K562 (cell line): ENCODE measurements around the gene NEK5. TPM values are rescaled to one million over a fixed set of nuclear protein-coding genes. Genes with fewer than 3 reads are reported as not detected.

Experiments used
- ATAC-seq: fragments of 200-7000 bp; cut with Tn5 transposase; 3 replicates; pipeline ENCODE4 v1.9.1; 2020; ENCODE audit warnings: moderate library complexity
- BruUV-seq: library from RNA; stranded (reverse); fragments of 400-500 nt; replicated peaks from 2 replicates; lab custom pipeline; 2021; lab: Mats Ljungman, UMichigan
- CTCF ChIA-PET: fragments of 300-600 bp; formaldehyde crosslinking; extraction: SDS; loops from one replicate; lab custom pipeline; 2021; ENCODE audit warnings: low intra/inter-chr PET ratio; lab: Yijun Ruan, JAX
- POLR2A ChIA-PET: fragments of 300-600, 350-650 bp; sonication (Branson Sonifier 250); formaldehyde crosslinking; extraction: SDS; loops from one replicate; lab custom pipeline; 2021; ENCODE audit warnings: antibody characterized with exemption, inconsistent platforms; lab: Yijun Ruan, JAX
- DNase-seq, 4 experiments: peaks; one replicate each; pipeline versions ENCODE4 v3.0.0 to v3.0.0-alpha.2; 2011 to 2018; ENCODE audit warnings: low spot score in 3 of 4, mixed read lengths in 3 of 4; ENCODE audit errors: extremely low read depth in 1 of 4
- FAIRE-seq: peaks from 2 replicates; lab custom pipeline; 2011; peaks lifted over from hg19 to GRCh38; lab: Jason Lieb, UNC
- H2AFZ ChIP-seq: 2 replicates; pipeline ENCODE4 v1.6.0; 2011; ENCODE audit warnings: low read depth, low read length, control low read depth, inconsistent platforms
- H3K27ac ChIP-seq: fragments of 200-600 bp; 3 replicates; pipeline ENCODE4 v1.8.0; 2011; ENCODE audit warnings: low read depth, mild to moderate bottlenecking, control low read depth, inconsistent platforms, low read length, moderate library complexity, mixed read lengths; ENCODE audit errors: extremely low read depth
- H3K27me3 ChIP-seq, 2 experiments: fragments of 300-600 bp in 1 of 2; 2 replicates in 1 of 2; 3 replicates in 1 of 2; pipeline versions ENCODE4 v1.6.0 to v1.8.0; 2011; ENCODE audit warnings: inconsistent platforms in 2 of 2, low read length in 2 of 2, mild to moderate bottlenecking in 1 of 2, mixed read lengths in 1 of 2, moderate library complexity in 1 of 2; ENCODE audit not compliant: control insufficient read depth in 2 of 2, insufficient read depth in 2 of 2
- H3K36me3 ChIP-seq: fragments of 300-600 bp; 3 replicates; pipeline ENCODE4 v1.8.0; 2011; ENCODE audit warnings: mild to moderate bottlenecking, low read length, inconsistent platforms; ENCODE audit not compliant: control insufficient read depth, insufficient read depth
- H3K4me1 ChIP-seq, 2 experiments: fragments of 200-600 bp in 1 of 2; replicated peaks in 1 of 2; 2 replicates in 1 of 2; 3 replicates in 1 of 2; pipeline versions ENCODE4 v1.5.1 to v1.8.0; 2011; ENCODE audit warnings: inconsistent platforms in 2 of 2, low read length in 2 of 2, mild to moderate bottlenecking in 1 of 2, mixed read lengths in 1 of 2, moderate library complexity in 1 of 2; ENCODE audit not compliant: control insufficient read depth in 2 of 2, insufficient read depth in 2 of 2
- H3K4me2 ChIP-seq: 2 replicates; pipeline ENCODE4 v1.6.1; 2011; ENCODE audit warnings: low read length, control low read depth, inconsistent platforms, mixed read lengths; ENCODE audit not compliant: insufficient read depth
- H3K4me3 ChIP-seq: fragments of 200-600 bp; sonication (generic), shearing (Covaris generic); 2 replicates; pipeline ENCODE4 v1.5.1; 2016; ENCODE audit warnings: control low read depth, inconsistent platforms
- H3K79me2 ChIP-seq: fragments of 200-600 bp; 3 replicates; pipeline ENCODE4 v1.8.0; 2011; ENCODE audit warnings: low read length, inconsistent platforms; ENCODE audit not compliant: control insufficient read depth, insufficient read depth
- H3K9ac ChIP-seq, 2 experiments: 2 replicates each; pipeline versions ENCODE4 v1.6.0 to v1.6.1; 2011; ENCODE audit warnings: low read depth in 2 of 2, low read length in 2 of 2, control low read depth in 1 of 2, inconsistent platforms in 1 of 2, mild to moderate bottlenecking in 1 of 2, mixed read lengths in 1 of 2; ENCODE audit not compliant: insufficient read depth in 1 of 2
- H3K9me1 ChIP-seq: one replicate; pipeline ENCODE4 v1.6.0; 2011; ENCODE audit warnings: inconsistent platforms, mild to moderate bottlenecking, low read length, moderate library complexity; ENCODE audit not compliant: control insufficient read depth, insufficient read depth
- H3K9me3 ChIP-seq: replicated peaks from 2 replicates; pipeline ENCODE4 v1.5.1; 2011; ENCODE audit warnings: low read depth, low read length, inconsistent platforms; ENCODE audit not compliant: control insufficient read depth, insufficient read depth
- H4K20me1 ChIP-seq: replicated peaks from 2 replicates; pipeline ENCODE4 v1.6.1; 2011; ENCODE audit warnings: low read length, inconsistent platforms, mixed read lengths; ENCODE audit not compliant: control insufficient read depth, insufficient read depth
- DLX4 ChIP-seq: fragments of 250-450 bp; sonication (Bioruptor Pico); IDR thresholded peaks from 2 replicates; pipeline ENCODE4 v1.6.1; 2021; ENCODE audit warnings: mild to moderate bottlenecking
- HSF4 ChIP-seq: fragments of 250-450 bp; sonication (Bioruptor Pico); IDR thresholded peaks from 2 replicates; pipeline ENCODE4 v2.1.2; 2022; ENCODE audit warnings: mild to moderate bottlenecking, moderate library complexity, borderline replicate concordance
- PHB ChIP-seq: fragments of 250-450 bp; sonication (Bioruptor Pico); IDR thresholded peaks from 2 replicates; pipeline ENCODE4 v1.5.0; 2021
- THAP12 ChIP-seq: fragments of 250-450 bp; sonication (Bioruptor Pico); IDR thresholded peaks from 2 replicates; pipeline ENCODE4 v1.9.0; 2021; ENCODE audit warnings: mild to moderate bottlenecking, inconsistent platforms
- WGBS: fragments of 100-300 bp; shearing (Covaris generic); methylation state at CpG from one replicate; pipeline ENCODE4 v1.1.6; 2016; ENCODE audit warnings: low coverage, mixed read lengths; ENCODE audit not compliant: insufficient coverage; ENCODE audit errors: missing lambda C conversion rate; 5-methylcytosine and 5-hydroxymethylcytosine counted together
- in situ Hi-C: fragments of 300-500 bp; cut with MboI; formaldehyde crosslinking; loops from 4 replicates; pipeline ENCODE4 v1.15.0; 2018; ENCODE audit warnings: inconsistent platforms, mixed read lengths
- intact Hi-C: fragments of 100-400 bp; cut with micrococcal nuclease; formaldehyde crosslinking; loops from 2 replicates; pipeline ENCODE4 v1.14.2; 2022
- polyA plus RNA-seq, 8 experiments: library from polyadenylated mRNA; depleted of rRNA in 4 of 8; stranded (reverse) in 5 of 8; unstranded in 3 of 8; fragments of >200 nt; fragmentation: Nextera tagmentation in 2 of 8; fragmentation: Illumina TruSeq in 1 of 8; extraction: Ambion mirVana in 2 of 8; extraction: Trizol in 1 of 8; gene quantifications; 2 replicates each; pipeline versions ENCODE4 v1.2.1 to v1.2.3, GENCODE V29; 2011 to 2014; ENCODE audit warnings: inconsistent platforms in 1 of 8, missing spikeins in 1 of 8
- total RNA-seq, 7 experiments: library from RNA; depleted of rRNA in 6 of 7; stranded (reverse); fragments of >200 nt in 6 of 7; fragmentation: Illumina TruSeq in 2 of 7; extraction: Trizol in 2 of 7; gene quantifications; 2 replicates each; pipeline versions ENCODE4 v1.2.1 to v1.2.3, GENCODE V29; 2011 to 2021; ENCODE audit warnings: low replicate concordance in 1 of 7
- TF ChIP-seq, protein P1 (sequence below): fragments of 450-650 bp; formaldehyde crosslinking; IDR thresholded peaks from 2 replicates; pipeline ENCODE4 v1.4.0; 2022; ENCODE audit warnings: mild to moderate bottlenecking, moderate library complexity

The NEK5 gene
- total and polyA plus RNA-seq, 9 of the 15 experiments (the other 6 are each of a cell fraction or from before 2014, with no cell fraction given) = 0.09 to 0.44 (median 0.33) TPM

- H3K4me1 ChIP-seq = no peaks in the 10 kb centered on the region; a peak in 2 of 5 replicates
- ChIA-PET CTCF (no interaction called here), POLR2A (no interaction called here)
- no peaks in the 10 kb centered on the region for H4K20me1 ChIP-seq
- H3K27ac ChIP-seq = no peak overlapping the region
- no peaks in the 10 kb centered on the region for H3K9me1 ChIP-seq
- H3K79me2 ChIP-seq = no peaks in the 10 kb centered on the region
- no peak overlapping the region for H3K4me3 ChIP-seq
- DNase-seq = no peak
- WGBS = 0% methylated on average over 1 of the region's 5 CpGs
- TF ChIP-seq HSF4 (CRISPR knock-in tag) (no peak), DLX4 (no peak), THAP12 (CRISPR knock-in tag) (no peak), PHB (no peak)
- TF ChIP-seq, protein P1, sequence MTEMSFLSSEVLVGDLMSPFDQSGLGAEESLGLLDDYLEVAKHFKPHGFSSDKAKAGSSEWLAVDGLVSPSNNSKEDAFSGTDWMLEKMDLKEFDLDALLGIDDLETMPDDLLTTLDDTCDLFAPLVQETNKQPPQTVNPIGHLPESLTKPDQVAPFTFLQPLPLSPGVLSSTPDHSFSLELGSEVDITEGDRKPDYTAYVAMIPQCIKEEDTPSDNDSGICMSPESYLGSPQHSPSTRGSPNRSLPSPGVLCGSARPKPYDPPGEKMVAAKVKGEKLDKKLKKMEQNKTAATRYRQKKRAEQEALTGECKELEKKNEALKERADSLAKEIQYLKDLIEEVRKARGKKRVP (CRISPR knock-in tag) = no peak
- intact Hi-C loops (no loop called here), in situ Hi-C loops (no loop called here)
- no peaks in the 10 kb centered on the region for H3K27me3 ChIP-seq
- H3K9me3 ChIP-seq = no peaks in the 10 kb centered on the region; the same call in 1 of the 2 replicates
- no peak overlapping the region for H2AFZ ChIP-seq
- no peaks in the 10 kb centered on the region; the same call in 2 of the 3 replicates for H3K36me3 ChIP-seq
- ATAC-seq = no peak
- no peak overlapping the region for H3K9ac ChIP-seq
- BruUV-seq = no TSS peak
- H3K4me2 ChIP-seq = no peak overlapping the region
- no peak for FAIRE-seq
These were observed 94.2 kb downstream of the NEK5 start for GRCh38 chr13:52034616-52035226.
